PFSK-1 (cell line): ENCODE results near the gene DPH1.

ENCODE experiments used
- FOXP2 ChIP-seq: optimal IDR thresholded peaks from 2 replicates; pipeline ENCODE3; 2011; ENCODE audit warnings: borderline replicate concordance, control low read depth, inconsistent platforms; ENCODE audit not compliant: insufficient read depth; ENCODE audit errors: extremely low read length, extremely low read depth
- POLR2AphosphoS5 ChIP-seq: IDR thresholded peaks from 2 replicates; pipeline ENCODE4 v1.6.1; 2012; ENCODE audit warnings: low read depth, mild to moderate bottlenecking, control low read depth, low read length, moderate library complexity
- SIN3A ChIP-seq: IDR thresholded peaks from 2 replicates; pipeline ENCODE4 v1.6.1; 2012; ENCODE audit warnings: mild to moderate bottlenecking, low read length, moderate library complexity, borderline replicate concordance; ENCODE audit not compliant: insufficient read depth
- TAF1 ChIP-seq: IDR thresholded peaks from 2 replicates; pipeline ENCODE4 v1.6.1; 2012; ENCODE audit warnings: low read length, control low read depth, borderline replicate concordance; ENCODE audit not compliant: insufficient read depth
- TF ChIP-seq, protein P1 (sequence below), 2 experiments: IDR thresholded peaks; 2 replicates each; pipeline versions ENCODE4 v1.6.1 to v1.8.0; 2011 to 2012; ENCODE audit warnings: low read depth in 2 of 2, low read length in 2 of 2, control low read depth in 1 of 2, inconsistent platforms in 1 of 2, mild to moderate bottlenecking in 1 of 2, moderate library complexity in 1 of 2; ENCODE audit not compliant: insufficient read depth in 1 of 2

Gene DPH1

DNA sequence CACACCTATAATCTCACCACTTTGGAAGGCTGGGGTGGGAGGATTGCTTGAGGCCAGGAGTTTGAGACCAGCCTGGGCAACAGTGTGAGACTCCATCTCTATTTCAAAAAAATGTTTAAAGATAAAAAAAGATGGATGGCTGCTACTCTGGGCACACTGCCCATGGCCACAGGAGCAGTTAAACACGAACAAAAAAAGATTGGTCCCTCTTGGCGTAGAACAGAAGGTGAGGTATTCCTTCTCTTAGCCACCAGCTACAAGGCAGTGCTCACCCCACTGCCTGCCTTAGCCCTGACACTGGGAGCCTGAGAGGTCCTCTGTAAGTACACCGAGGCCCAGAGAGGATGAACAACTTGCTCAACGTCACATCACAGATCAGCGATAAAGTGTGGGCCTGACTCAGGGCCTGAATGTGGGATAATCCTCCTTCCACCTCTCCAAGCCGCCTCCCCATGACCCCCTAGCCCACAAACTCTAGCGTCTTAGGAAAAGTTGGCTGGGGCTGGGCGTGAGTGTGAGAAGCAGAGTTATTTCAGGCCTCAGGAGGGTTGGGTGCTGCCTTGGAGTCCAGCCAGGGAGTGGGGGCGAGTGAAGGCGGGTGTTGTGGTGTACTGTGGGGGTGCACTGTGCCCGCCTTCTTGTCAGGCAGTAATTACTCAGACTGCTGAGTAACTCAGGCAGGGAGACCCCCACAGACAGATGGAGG, 2.3 kb upstream of the DPH1 start:
- TF ChIP-seq SIN3A (no peak), TAF1 (no peak), POLR2AphosphoS5 (no peak), FOXP2 (no peak)
- TF ChIP-seq, protein P1, sequence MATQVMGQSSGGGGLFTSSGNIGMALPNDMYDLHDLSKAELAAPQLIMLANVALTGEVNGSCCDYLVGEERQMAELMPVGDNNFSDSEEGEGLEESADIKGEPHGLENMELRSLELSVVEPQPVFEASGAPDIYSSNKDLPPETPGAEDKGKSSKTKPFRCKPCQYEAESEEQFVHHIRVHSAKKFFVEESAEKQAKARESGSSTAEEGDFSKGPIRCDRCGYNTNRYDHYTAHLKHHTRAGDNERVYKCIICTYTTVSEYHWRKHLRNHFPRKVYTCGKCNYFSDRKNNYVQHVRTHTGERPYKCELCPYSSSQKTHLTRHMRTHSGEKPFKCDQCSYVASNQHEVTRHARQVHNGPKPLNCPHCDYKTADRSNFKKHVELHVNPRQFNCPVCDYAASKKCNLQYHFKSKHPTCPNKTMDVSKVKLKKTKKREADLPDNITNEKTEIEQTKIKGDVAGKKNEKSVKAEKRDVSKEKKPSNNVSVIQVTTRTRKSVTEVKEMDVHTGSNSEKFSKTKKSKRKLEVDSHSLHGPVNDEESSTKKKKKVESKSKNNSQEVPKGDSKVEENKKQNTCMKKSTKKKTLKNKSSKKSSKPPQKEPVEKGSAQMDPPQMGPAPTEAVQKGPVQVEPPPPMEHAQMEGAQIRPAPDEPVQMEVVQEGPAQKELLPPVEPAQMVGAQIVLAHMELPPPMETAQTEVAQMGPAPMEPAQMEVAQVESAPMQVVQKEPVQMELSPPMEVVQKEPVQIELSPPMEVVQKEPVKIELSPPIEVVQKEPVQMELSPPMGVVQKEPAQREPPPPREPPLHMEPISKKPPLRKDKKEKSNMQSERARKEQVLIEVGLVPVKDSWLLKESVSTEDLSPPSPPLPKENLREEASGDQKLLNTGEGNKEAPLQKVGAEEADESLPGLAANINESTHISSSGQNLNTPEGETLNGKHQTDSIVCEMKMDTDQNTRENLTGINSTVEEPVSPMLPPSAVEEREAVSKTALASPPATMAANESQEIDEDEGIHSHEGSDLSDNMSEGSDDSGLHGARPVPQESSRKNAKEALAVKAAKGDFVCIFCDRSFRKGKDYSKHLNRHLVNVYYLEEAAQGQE (IDR thresholded peaks at IDR 0.05; ENCODE audit: insufficient read depth in 1 of 2, low read depth in 2 of 2, low read length in 2 of 2) = no peak

DNA sequence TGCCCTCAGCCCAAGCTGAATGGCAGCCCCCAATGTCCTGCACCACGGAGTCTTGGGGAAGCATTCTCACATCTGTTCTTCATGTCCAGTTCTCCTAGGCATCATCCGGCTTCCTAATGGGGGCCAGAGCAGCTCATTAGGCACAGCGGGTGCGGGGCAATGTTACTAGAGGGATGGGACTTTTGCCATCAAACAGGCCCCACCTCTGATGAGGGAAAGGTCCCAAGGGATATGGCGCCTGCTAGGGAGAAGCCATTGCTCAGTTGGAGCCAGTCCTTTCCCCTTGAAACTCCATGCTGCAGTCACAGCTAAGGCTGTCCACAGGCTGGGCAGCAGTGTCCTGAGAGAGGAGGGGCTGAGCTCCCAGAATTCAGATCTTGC, 1.7 kb upstream of the DPH1 start:
- TF ChIP-seq, protein P1 (IDR thresholded peaks at IDR 0.05; ENCODE audit: insufficient read depth in 1 of 2, low read depth in 2 of 2, low read length in 2 of 2) = no peak
- TF ChIP-seq POLR2AphosphoS5 (no peak), FOXP2 (no peak), SIN3A (no peak), TAF1 (no peak)

- TF ChIP-seq SIN3A (no peak), FOXP2 (no peak), POLR2AphosphoS5 (no peak), TAF1 (no peak)
- TF ChIP-seq, protein P1 (IDR thresholded peaks at IDR 0.05; ENCODE audit: insufficient read depth in 1 of 2, low read depth in 2 of 2, low read length in 2 of 2) = no peak
Observed at GRCh38 chr17:2028737-2029136, 1.2 kb upstream of the DPH1 start.

- TF ChIP-seq, protein P1 (IDR thresholded peaks at IDR 0.05; ENCODE audit: insufficient read depth in 1 of 2, low read depth in 2 of 2, low read length in 2 of 2) = no peak
- TF ChIP-seq TAF1 = no peak
- TF ChIP-seq POLR2AphosphoS5 = no peak
- TF ChIP-seq SIN3A = no peak
- no peak for TF ChIP-seq FOXP2
Observed at GRCh38 chr17:2030779-2031163, 818 bp downstream of the DPH1 start.
